ENCODE results near the gene CCDC182.

DNA sequence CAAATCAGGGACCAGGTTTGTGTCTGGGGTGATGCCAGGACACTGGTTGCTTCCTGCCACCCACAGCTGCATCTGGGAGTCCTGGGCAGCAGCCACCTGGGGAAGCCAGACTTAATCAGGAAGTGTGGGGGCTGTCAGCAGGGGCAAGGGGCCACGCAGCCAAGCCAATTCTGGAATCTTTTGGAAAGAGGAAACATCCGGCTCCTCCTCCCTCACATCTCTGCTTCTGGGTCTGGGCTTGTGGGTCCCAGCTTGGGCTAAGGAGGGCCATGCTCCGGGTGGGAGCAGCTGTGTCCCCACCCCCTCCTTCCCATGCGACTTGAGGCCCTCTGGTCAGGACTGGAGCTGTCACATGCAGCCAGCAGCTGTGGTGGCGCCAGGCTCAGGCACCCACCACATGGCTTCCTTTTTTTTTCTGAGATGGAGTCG is 37.0 kb upstream of the CCDC182 start:
- TF ChIP-seq, protein P1, sequence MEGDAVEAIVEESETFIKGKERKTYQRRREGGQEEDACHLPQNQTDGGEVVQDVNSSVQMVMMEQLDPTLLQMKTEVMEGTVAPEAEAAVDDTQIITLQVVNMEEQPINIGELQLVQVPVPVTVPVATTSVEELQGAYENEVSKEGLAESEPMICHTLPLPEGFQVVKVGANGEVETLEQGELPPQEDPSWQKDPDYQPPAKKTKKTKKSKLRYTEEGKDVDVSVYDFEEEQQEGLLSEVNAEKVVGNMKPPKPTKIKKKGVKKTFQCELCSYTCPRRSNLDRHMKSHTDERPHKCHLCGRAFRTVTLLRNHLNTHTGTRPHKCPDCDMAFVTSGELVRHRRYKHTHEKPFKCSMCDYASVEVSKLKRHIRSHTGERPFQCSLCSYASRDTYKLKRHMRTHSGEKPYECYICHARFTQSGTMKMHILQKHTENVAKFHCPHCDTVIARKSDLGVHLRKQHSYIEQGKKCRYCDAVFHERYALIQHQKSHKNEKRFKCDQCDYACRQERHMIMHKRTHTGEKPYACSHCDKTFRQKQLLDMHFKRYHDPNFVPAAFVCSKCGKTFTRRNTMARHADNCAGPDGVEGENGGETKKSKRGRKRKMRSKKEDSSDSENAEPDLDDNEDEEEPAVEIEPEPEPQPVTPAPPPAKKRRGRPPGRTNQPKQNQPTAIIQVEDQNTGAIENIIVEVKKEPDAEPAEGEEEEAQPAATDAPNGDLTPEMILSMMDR (IDR thresholded peaks at IDR 0.05) = no peak
- TF ChIP-seq POLR2A (IDR thresholded peaks at IDR 0.05) (no peak), POLR2AphosphoS5 (IDR thresholded peaks at IDR 0.05) (no peak)

Data from sigmoid colon (tissue), 4 donors.